ENCODE data around the gene FIBIN. TPM values are rescaled to one million over a fixed set of nuclear protein-coding genes. Genes with fewer than 3 reads are reported as not detected.

The FIBIN gene
- total and polyA plus RNA-seq, 2 experiments from 2014 or later: 36.5 to 36.7 TPM

DNA sequence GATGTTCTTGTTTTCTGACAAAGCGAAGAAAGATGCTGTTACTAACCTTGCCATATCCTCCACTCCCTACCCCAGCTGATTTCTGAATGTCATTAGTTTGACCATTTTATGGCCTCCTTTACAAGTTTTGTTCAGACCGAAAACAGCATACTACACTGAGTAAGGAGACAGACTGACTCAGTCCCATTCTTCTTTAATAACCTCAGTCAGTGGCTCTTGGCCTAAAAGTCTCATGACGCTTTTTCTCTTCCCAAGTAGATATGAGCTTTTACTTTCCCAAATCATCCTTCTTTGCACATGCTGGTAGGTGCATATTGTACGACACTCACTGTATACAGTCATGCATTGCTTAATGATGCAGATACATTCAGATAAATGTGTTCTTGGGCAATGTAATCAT lies 8.0 kb upstream of the FIBIN start:
- Histone ChIP-seq H3K27ac (no peak overlapping the region), H3K4me2 (no peak overlapping the region), H3K9me2 (replicated peaks; ENCODE audit: insufficient read depth) (no peaks in the 10 kb centered on the region), H3K4me3 (no peak overlapping the region), H2AFZ (no peak overlapping the region), H3K79me2 (no peaks in the 10 kb centered on the region), H3K36me3 (replicated peaks; ENCODE audit: insufficient read depth, low read depth) (no peaks in the 10 kb centered on the region), H4K20me1 (ENCODE audit: insufficient read depth, poor library complexity, severe bottlenecking) (no peaks in the 10 kb centered on the region), H3K4me1 (ENCODE audit: insufficient read depth) (no peaks in the 10 kb centered on the region), H3K27me3 (no peaks in the 10 kb centered on the region), H3K9me3 (ENCODE audit: low read depth) (no peaks in the 10 kb centered on the region)
- no peak for DNase-seq (ENCODE audit: low spot score)
- no peak for TF ChIP-seq EZH2 (IDR thresholded peaks at IDR 0.05; ENCODE audit: borderline replicate concordance)
- no peak for TF ChIP-seq EZH2phosphoT487 (IDR thresholded peaks at IDR 0.05; ENCODE audit: low read depth, severe bottlenecking, unreplicated experiment)
- TF ChIP-seq, protein P1, sequence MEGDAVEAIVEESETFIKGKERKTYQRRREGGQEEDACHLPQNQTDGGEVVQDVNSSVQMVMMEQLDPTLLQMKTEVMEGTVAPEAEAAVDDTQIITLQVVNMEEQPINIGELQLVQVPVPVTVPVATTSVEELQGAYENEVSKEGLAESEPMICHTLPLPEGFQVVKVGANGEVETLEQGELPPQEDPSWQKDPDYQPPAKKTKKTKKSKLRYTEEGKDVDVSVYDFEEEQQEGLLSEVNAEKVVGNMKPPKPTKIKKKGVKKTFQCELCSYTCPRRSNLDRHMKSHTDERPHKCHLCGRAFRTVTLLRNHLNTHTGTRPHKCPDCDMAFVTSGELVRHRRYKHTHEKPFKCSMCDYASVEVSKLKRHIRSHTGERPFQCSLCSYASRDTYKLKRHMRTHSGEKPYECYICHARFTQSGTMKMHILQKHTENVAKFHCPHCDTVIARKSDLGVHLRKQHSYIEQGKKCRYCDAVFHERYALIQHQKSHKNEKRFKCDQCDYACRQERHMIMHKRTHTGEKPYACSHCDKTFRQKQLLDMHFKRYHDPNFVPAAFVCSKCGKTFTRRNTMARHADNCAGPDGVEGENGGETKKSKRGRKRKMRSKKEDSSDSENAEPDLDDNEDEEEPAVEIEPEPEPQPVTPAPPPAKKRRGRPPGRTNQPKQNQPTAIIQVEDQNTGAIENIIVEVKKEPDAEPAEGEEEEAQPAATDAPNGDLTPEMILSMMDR (IDR thresholded peaks at IDR 0.05; ENCODE audit: poor library complexity): no peak
- 89% methylated on average over 4 of the region's 4 CpGs for WGBS (ENCODE audit: low lambda C conversion rate, missing lambda C conversion rate)

DNA sequence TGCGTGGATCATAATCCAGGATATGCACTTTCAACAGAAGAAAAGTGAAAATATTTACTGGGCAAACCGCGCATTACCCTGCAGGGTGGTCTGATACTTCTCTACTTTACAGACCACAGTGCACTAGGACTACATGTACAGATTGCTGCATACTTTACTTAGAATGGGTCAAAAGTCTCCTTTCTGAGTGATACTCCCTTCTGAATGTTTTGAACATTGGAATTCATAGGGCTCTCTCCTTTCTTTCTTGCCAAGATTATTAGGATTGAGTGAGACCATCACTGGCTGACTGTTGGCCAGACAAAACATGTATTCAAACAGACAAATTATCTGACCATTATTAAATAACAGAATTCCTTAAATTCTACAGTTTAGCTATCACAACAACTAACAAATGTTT lies 6.6 kb upstream of the FIBIN start:
- no peak overlapping the region for H3K4me2 ChIP-seq
- WGBS (ENCODE audit: low lambda C conversion rate, missing lambda C conversion rate): 87% methylated on average over 3 of the region's 3 CpGs

DNA sequence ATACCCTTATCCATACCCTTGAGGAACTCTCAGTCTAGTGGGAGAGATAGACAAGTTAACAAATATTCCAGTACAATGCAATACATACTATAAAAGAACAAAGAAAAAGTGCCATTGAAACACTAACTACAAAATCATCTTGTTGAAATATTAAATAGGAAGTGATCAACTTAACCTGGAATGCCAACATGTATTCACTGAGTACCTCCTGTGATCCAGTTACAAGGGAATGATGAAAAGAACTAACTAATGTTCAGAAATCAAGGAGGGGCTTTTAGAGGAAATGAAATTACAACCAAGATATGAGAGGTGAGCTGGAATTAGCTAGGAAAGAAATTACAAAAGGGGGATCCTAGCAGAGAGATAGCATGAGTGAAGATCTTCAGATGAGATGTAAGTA lies 6.2 kb upstream of the FIBIN start:
- H3K27ac ChIP-seq: no peak overlapping the region
- TF ChIP-seq, protein P1 (IDR thresholded peaks at IDR 0.05; ENCODE audit: poor library complexity): no peak
- no peak for TF ChIP-seq EZH2 (IDR thresholded peaks at IDR 0.05; ENCODE audit: borderline replicate concordance)
- no peaks in the 10 kb centered on the region for H4K20me1 ChIP-seq (ENCODE audit: insufficient read depth, poor library complexity, severe bottlenecking)
- H3K4me2 ChIP-seq: no peak overlapping the region
- no peaks in the 10 kb centered on the region for H3K36me3 ChIP-seq (replicated peaks; ENCODE audit: insufficient read depth, low read depth)
- H3K9me3 ChIP-seq (ENCODE audit: low read depth): no peaks in the 10 kb centered on the region
- no peak overlapping the region for H2AFZ ChIP-seq
- no peaks in the 10 kb centered on the region for H3K27me3 ChIP-seq
- DNase-seq (ENCODE audit: low spot score): no peak
- peaks cover 4% of the 10 kb centered on the region for H3K4me1 ChIP-seq (ENCODE audit: insufficient read depth)
- no peaks in the 10 kb centered on the region for H3K79me2 ChIP-seq
- no peaks in the 10 kb centered on the region for H3K9me2 ChIP-seq (replicated peaks; ENCODE audit: insufficient read depth)
- H3K4me3 ChIP-seq: no peak overlapping the region

More for the DNA sequence above, 6.6 kb upstream of the FIBIN start:
- peaks cover 4% of the 10 kb centered on the region for H3K4me1 ChIP-seq (ENCODE audit: insufficient read depth)
- H3K27me3 ChIP-seq: no peaks in the 10 kb centered on the region
- no peak for TF ChIP-seq EZH2phosphoT487 (IDR thresholded peaks at IDR 0.05; ENCODE audit: low read depth, severe bottlenecking, unreplicated experiment)
- TF ChIP-seq EZH2 (IDR thresholded peaks at IDR 0.05; ENCODE audit: borderline replicate concordance): no peak
- TF ChIP-seq, protein P1 (IDR thresholded peaks at IDR 0.05; ENCODE audit: poor library complexity): no peak
- no peak overlapping the region for H2AFZ ChIP-seq
- no peak for DNase-seq (ENCODE audit: low spot score)
- no peaks in the 10 kb centered on the region for H3K36me3 ChIP-seq (replicated peaks; ENCODE audit: insufficient read depth, low read depth)
- no peaks in the 10 kb centered on the region for H3K79me2 ChIP-seq
- no peak overlapping the region for H3K4me3 ChIP-seq
- H3K27ac ChIP-seq: no peak overlapping the region
- H4K20me1 ChIP-seq (ENCODE audit: insufficient read depth, poor library complexity, severe bottlenecking): no peaks in the 10 kb centered on the region
- no peaks in the 10 kb centered on the region for H3K9me3 ChIP-seq (ENCODE audit: low read depth)
- no peaks in the 10 kb centered on the region for H3K9me2 ChIP-seq (replicated peaks; ENCODE audit: insufficient read depth)

DNA sequence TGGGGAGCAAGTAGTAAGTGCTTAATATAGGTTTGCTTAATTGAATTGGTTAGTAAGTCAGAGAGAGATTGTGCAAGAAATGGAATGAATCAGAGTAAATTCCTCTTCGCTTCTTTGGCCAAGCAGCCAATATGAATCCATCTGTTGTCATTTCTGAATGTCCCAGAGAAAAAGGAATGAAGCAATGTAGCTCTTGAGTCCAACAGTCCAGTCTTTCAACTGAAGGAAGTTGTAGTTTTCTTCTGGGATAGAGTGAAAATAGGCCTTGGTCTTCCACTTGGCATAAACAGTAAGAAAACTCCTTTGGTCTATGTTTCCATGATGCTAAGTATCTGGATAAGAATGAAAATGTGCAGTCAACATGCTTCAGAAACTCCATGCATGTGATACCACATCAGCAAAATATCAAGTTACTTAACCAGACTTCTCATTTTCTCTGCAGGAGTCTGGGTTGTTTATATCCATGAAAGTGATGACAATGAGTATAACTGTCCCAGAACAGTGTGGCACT lies 1.8 kb upstream of the FIBIN start:
- Histone ChIP-seq H3K9me2 (replicated peaks; ENCODE audit: insufficient read depth) (no peaks in the 10 kb centered on the region), H3K9me3 (ENCODE audit: low read depth) (no peaks in the 10 kb centered on the region), H2AFZ (no peak overlapping the region), H3K36me3 (replicated peaks; ENCODE audit: insufficient read depth, low read depth) (no peaks in the 10 kb centered on the region), H3K4me2 (no peak overlapping the region), H3K4me1 (ENCODE audit: insufficient read depth) (peaks cover 4% of the 10 kb centered on the region), H3K27me3 (no peaks in the 10 kb centered on the region), H3K79me2 (peaks cover 7% of the 10 kb centered on the region), H3K27ac (no peak overlapping the region), H3K4me3 (no peak overlapping the region), H4K20me1 (ENCODE audit: insufficient read depth, poor library complexity, severe bottlenecking) (no peaks in the 10 kb centered on the region)
- TF ChIP-seq, protein P1 (IDR thresholded peaks at IDR 0.05; ENCODE audit: poor library complexity): no peak
- no peak for TF ChIP-seq EZH2phosphoT487 (IDR thresholded peaks at IDR 0.05; ENCODE audit: low read depth, severe bottlenecking, unreplicated experiment)
- TF ChIP-seq EZH2 (IDR thresholded peaks at IDR 0.05; ENCODE audit: borderline replicate concordance): no peak
- DNase-seq (ENCODE audit: low spot score): no peak
- 76% methylated on average over 1 of the region's 1 CpG for WGBS (ENCODE audit: low lambda C conversion rate, missing lambda C conversion rate)

All from hepatocyte (in vitro differentiated cells).